BLaER1 treated with 17β-estradiol and CSF1 and Interleukin-3, amounts not matched to agents 10 nM and 100 nM (cell line): Measurements from ENCODE around the gene POU5F1.

Experiments
- H3K27ac ChIP-seq, 11 experiments: shearing (Covaris generic); formaldehyde crosslinking; 2 replicates each; pipeline ENCODE4 v1.8.1; 2022
- H3K27me3 ChIP-seq, 11 experiments: shearing (Covaris generic); formaldehyde crosslinking; 2 replicates each; pipeline ENCODE4 v1.8.1; 2022
- H3K36me3 ChIP-seq, 11 experiments: shearing (Covaris generic); formaldehyde crosslinking; 2 replicates each; pipeline ENCODE4 v1.8.1; 2022
- H3K4me1 ChIP-seq, 10 experiments: shearing (Covaris generic); formaldehyde crosslinking; 2 replicates each; pipeline ENCODE4 v1.8.1; 2022
- H3K4me2 ChIP-seq, 11 experiments: shearing (Covaris generic); formaldehyde crosslinking; 2 replicates each; pipeline ENCODE4 v1.8.1; 2022
- H3K4me3 ChIP-seq, 10 experiments: shearing (Covaris generic); formaldehyde crosslinking; 2 replicates each; pipeline ENCODE4 v1.8.1; 2022
- H3K9ac ChIP-seq, 11 experiments: shearing (Covaris generic); formaldehyde crosslinking; 2 replicates each; pipeline ENCODE4 v1.8.1; 2022
- H3K9me3 ChIP-seq, 11 experiments: shearing (Covaris generic); formaldehyde crosslinking; replicated peaks in 1 of 11; 2 replicates each; pipeline ENCODE4 v1.8.1; 2022
- H4K20me1 ChIP-seq, 11 experiments: shearing (Covaris generic); formaldehyde crosslinking; 2 replicates each; pipeline ENCODE4 v1.8.1; 2022
- Cebpa-rat ChIP-seq, 11 experiments: shearing (Covaris generic); IDR thresholded peaks; 2 replicates each; pipeline ENCODE4 v1.8.1; 2022

POU5F1 gene

DNA sequence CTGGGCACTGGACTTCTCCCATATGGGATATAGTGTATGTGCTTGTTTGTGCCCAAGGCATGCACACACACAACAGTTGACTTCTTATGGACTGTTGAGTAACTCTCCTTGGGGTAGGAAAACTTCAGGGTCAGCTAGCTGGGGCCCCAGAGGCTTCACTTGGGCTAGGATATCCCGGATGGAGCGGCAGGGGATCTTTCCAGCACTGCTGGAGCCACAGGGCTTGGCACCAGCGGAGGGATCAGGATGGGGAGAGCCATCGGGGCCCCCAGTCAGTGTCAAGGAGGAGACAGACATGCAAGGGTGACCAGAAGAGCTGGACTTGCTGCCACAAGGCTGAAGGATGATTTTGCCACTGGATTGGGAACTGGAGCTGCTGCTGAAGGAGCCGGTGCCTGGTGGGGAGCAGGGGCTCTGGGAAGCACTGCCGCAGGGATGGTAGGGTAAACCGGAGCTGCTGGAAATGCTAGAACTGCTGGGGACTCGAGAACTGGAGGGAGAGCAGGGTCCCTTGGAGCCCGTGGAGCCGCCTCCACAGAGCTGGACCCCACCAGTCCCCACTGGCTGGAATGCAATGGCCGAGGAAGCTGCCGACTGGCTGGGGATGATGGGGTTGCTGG, 54.4 kb downstream of the POU5F1 start:
- Histone ChIP-seq H3K36me3 (no peaks in the 10 kb centered on the region), H3K4me2 (peak overlapping the region in 3 of 11 experiments; percentile 24 to 52 (median 31); a peak in 2 of 22 replicates), H3K9ac (no peak overlapping the region), H4K20me1 (peaks cover 0 to 3% (median 0%) of the 10 kb centered on the region in 11 experiments; a peak in 1 of 22 replicates), H3K9me3 (no peaks in the 10 kb centered on the region), H3K27me3 (no peaks in the 10 kb centered on the region), H3K4me3 (no peak overlapping the region), H3K4me1 (peaks cover 0 to 18% (median 0%) of the 10 kb centered on the region in 10 experiments; a peak in 6 of 20 replicates), H3K27ac (no peak overlapping the region)
- TF ChIP-seq Cebpa-rat (IDR thresholded peaks at IDR 0.05): no peak

DNA sequence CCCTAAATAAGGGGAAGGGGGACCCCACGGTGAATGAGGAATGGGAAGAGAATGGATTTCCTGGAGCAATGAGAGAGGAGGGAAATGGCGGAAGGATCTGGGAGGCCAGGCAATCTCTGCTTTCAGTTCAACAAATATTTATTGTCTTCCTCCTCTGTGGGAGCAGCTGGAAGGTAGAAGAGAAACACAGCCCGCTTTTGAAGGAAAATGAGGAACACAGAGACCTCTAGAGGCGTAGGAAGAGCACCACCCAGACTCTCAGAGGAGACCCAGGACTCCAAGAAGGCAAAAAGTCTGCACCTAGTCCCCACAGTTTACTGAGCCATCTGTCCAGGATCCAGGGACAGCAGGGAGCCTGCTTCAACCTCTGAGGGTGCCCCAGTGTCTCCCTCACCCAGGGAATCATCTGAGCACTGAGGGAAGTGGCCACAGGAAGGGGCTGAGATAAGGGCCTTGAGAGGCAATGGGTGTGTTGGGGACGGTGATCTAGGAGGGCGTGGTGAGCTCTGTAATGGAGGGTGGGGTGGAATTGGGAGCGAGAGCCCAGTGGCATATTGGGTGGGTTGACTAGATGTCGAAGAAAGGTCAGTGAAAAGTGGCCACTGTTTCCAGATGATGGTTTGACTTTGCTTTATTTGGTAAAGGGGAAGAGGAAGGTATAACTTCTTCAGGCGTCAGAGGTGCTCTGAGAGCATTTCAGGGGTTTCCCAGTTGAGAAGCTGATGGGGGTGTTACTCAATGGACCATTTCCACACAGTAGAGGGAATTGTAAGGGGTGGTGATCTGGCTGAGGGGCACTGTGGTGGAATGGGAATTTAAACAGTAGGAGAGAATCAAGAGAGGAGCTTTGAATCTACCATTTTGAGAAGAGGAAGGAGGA, 55.3 kb downstream of the POU5F1 start:
- no peaks in the 10 kb centered on the region for H3K36me3 ChIP-seq
- H3K27me3 ChIP-seq: no peaks in the 10 kb centered on the region
- TF ChIP-seq Cebpa-rat (IDR thresholded peaks at IDR 0.05): no peak
- H3K27ac ChIP-seq: no peak overlapping the region
- no peak overlapping the region for H3K4me3 ChIP-seq
- peaks cover 0 to 18% (median 0%) of the 10 kb centered on the region in 10 experiments; a peak in 6 of 20 replicates for H3K4me1 ChIP-seq
- peaks cover 0 to 3% (median 0%) of the 10 kb centered on the region in 11 experiments; a peak in 1 of 22 replicates for H4K20me1 ChIP-seq
- H3K9ac ChIP-seq: no peak overlapping the region
- peak overlapping the region in 3 of 11 experiments; percentile 24 to 52 (median 31); a peak in 4 of 22 replicates for H3K4me2 ChIP-seq
- H3K9me3 ChIP-seq: no peaks in the 10 kb centered on the region

DNA sequence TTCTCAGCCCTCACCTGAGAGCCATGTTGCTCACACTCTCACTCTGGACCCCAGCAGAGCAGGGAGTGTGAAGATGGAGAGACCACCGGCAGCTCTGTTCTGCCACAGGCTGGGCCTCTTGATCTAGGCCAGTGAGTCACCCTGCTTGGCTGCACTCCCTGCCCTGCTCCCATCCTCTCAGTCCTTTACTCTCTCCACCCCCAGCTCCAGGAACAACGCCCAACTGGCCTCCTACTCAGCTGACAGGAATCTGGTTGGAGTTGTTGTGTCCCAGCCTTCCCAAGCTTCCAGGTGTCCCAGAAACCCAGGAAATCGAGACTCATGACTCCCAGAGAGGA, 56.0 kb downstream of the POU5F1 start, which contains the start of gene PSORS1C1:
Gene PSORS1C1, plus strand, starts transcription at position 260 of the 338 bp plus-strand sequence. CDS start 14,833 bp downstream, outside the sequence.
- H3K4me3 ChIP-seq: no peak within 1 kb of the TSS
- H4K20me1 ChIP-seq: peaks cover 0 to 3% (median 0%) of the 10 kb centered on the region in 11 experiments; a peak in 1 of 22 replicates
- no peak for TF ChIP-seq Cebpa-rat (IDR thresholded peaks at IDR 0.05)
- peaks cover 0 to 18% (median 0%) of the 10 kb centered on the region in 10 experiments; a peak in 6 of 20 replicates for H3K4me1 ChIP-seq
- no peak within 1 kb of the TSS for H3K9ac ChIP-seq
- H3K36me3 ChIP-seq: no peaks in the 10 kb centered on the region
- no peaks in the 10 kb centered on the region for H3K9me3 ChIP-seq
- no peak within 1 kb of the TSS for H3K27ac ChIP-seq
- H3K27me3 ChIP-seq: no peaks in the 10 kb centered on the region
- H3K4me2 ChIP-seq: peak within 1 kb of the TSS in 3 of 11 experiments; percentile 24 to 52 (median 31); a peak in 4 of 22 replicates
